H9 (cell line): ENCODE data around the gene ECD. TPM values are rescaled to one million over a fixed set of nuclear protein-coding genes. Genes with fewer than 3 reads are reported as not detected.

Experiments
- DNase-seq: peaks from one replicate; pipeline ENCODE4 v3.0.0-alpha.2; 2017
- H2AFZ ChIP-seq: one replicate; pipeline ENCODE4 v1.6.1; 2013; ENCODE audit warnings: mild to moderate bottlenecking, low read length, control low read depth, moderate library complexity
- H2AK5ac ChIP-seq: 2 replicates; pipeline ENCODE4 v1.6.1; 2013; ENCODE audit warnings: low read length, control low read depth, mixed read lengths; ENCODE audit not compliant: insufficient read length
- H2BK120ac ChIP-seq: one replicate; pipeline ENCODE4 v1.6.1; 2013; ENCODE audit warnings: low read depth, mild to moderate bottlenecking, low read length, control low read depth, inconsistent platforms; ENCODE audit not compliant: poor library complexity, severe bottlenecking
- H2BK12ac ChIP-seq: 2 replicates; pipeline ENCODE4 v1.6.1; 2013; ENCODE audit warnings: low read length, control low read depth, mixed read lengths, low read depth; ENCODE audit not compliant: insufficient read length
- H2BK15ac ChIP-seq: 2 replicates; pipeline ENCODE4 v1.6.1; 2013; ENCODE audit warnings: low read depth, low read length, control low read depth
- H2BK20ac ChIP-seq: one replicate; pipeline ENCODE4 v1.6.1; 2013; ENCODE audit warnings: low read depth, mild to moderate bottlenecking, low read length, control low read depth, inconsistent platforms; ENCODE audit not compliant: poor library complexity, severe bottlenecking
- H2BK5ac ChIP-seq: 2 replicates; pipeline ENCODE4 v1.6.1; 2013; ENCODE audit warnings: low read length, control low read depth, mixed read lengths; ENCODE audit not compliant: insufficient read length
- H3K14ac ChIP-seq: 2 replicates; pipeline ENCODE4 v1.6.1; 2013; ENCODE audit warnings: low read length, control low read depth; ENCODE audit not compliant: insufficient read depth
- H3K18ac ChIP-seq: 2 replicates; pipeline ENCODE4 v1.6.1; 2013; ENCODE audit warnings: low read depth, mild to moderate bottlenecking, mixed read lengths, low read length, control low read depth; ENCODE audit not compliant: insufficient read length
- H3K23ac ChIP-seq: 2 replicates; pipeline ENCODE4 v1.6.1; 2013; ENCODE audit warnings: low read length, control low read depth, mixed read lengths, low read depth; ENCODE audit not compliant: insufficient read length
- H3K23me2 ChIP-seq: 2 replicates; pipeline ENCODE4 v1.6.1; 2013; ENCODE audit warnings: low read depth, mild to moderate bottlenecking, mixed read lengths, low read length, control low read depth; ENCODE audit not compliant: insufficient read length, poor library complexity, severe bottlenecking
- H3K27ac ChIP-seq: 2 replicates; pipeline ENCODE4 v1.5.1; 2013; ENCODE audit warnings: low read length, control low read depth, mixed read lengths, low read depth; ENCODE audit not compliant: insufficient read length
- H3K27me3 ChIP-seq: 2 replicates; pipeline ENCODE4 v1.6.1; 2013; ENCODE audit warnings: low read length, control low read depth, inconsistent platforms; ENCODE audit not compliant: insufficient read depth
- H3K4ac ChIP-seq: 2 replicates; pipeline ENCODE4 v1.6.1; 2013; ENCODE audit warnings: low read depth, mild to moderate bottlenecking, control low read depth, inconsistent platforms, low read length, moderate library complexity
- H3K4me1 ChIP-seq: 2 replicates; pipeline ENCODE4 v1.6.1; 2013; ENCODE audit warnings: low read length, control low read depth, inconsistent platforms; ENCODE audit not compliant: insufficient read depth
- H3K4me2 ChIP-seq: 2 replicates; pipeline ENCODE4 v1.6.1; 2013; ENCODE audit warnings: low read length, control low read depth, mixed read lengths; ENCODE audit not compliant: insufficient read length, insufficient read depth
- H3K56ac ChIP-seq: 2 replicates; pipeline ENCODE4 v1.6.1; 2013; ENCODE audit warnings: low read depth, mild to moderate bottlenecking, mixed read lengths, low read length, control low read depth; ENCODE audit not compliant: insufficient read length
- H3K79me1 ChIP-seq: 2 replicates; pipeline ENCODE4 v1.6.1; 2013; ENCODE audit warnings: low read depth, mild to moderate bottlenecking, moderate library complexity, low read length, control low read depth, inconsistent platforms; ENCODE audit not compliant: insufficient read depth, poor library complexity, severe bottlenecking
- H3K79me2 ChIP-seq: 2 replicates; pipeline ENCODE4 v1.6.1; 2013; ENCODE audit warnings: low read length, control low read depth, inconsistent platforms; ENCODE audit not compliant: insufficient read depth
- H3K9ac ChIP-seq: 2 replicates; pipeline ENCODE4 v1.6.1; 2013; ENCODE audit warnings: low read length, control low read depth, mixed read lengths; ENCODE audit not compliant: insufficient read length; ENCODE audit errors: extremely low read depth
- H3K9me3 ChIP-seq: one replicate; pipeline ENCODE4 v1.6.1; 2013; ENCODE audit warnings: low read depth, low read length, inconsistent platforms; ENCODE audit not compliant: control insufficient read depth
- H3T11ph ChIP-seq: one replicate; pipeline ENCODE4 v1.6.1; 2013; ENCODE audit warnings: mild to moderate bottlenecking, low read length, control low read depth, inconsistent platforms
- H4K20me1 ChIP-seq: one replicate; pipeline ENCODE4 v1.6.1; 2013; ENCODE audit not compliant: control insufficient read depth, insufficient read length, insufficient read depth
- H4K5ac ChIP-seq: 2 replicates; pipeline ENCODE4 v1.6.1; 2013; ENCODE audit warnings: low read depth, mild to moderate bottlenecking, mixed read lengths, low read length, control low read depth; ENCODE audit not compliant: insufficient read length
- H4K8ac ChIP-seq: replicated peaks from 2 replicates; pipeline ENCODE4 v1.6.1; 2013; ENCODE audit warnings: low read length, control low read depth, mixed read lengths, low read depth; ENCODE audit not compliant: insufficient read length
- H4K91ac ChIP-seq: 2 replicates; pipeline ENCODE4 v1.6.1; 2013; ENCODE audit warnings: low read depth, mild to moderate bottlenecking, moderate library complexity, mixed read lengths, low read length, control low read depth; ENCODE audit not compliant: insufficient read length
- H3K27ac Mint-ChIP-seq, 3 experiments: 2 replicates in 2 of 3; 3 replicates in 1 of 3; pipeline ENCODE4 v1.8.0; 2020 to 2021; ENCODE audit warnings: mixed read lengths in 3 of 3, mild to moderate bottlenecking in 1 of 3, moderate library complexity in 1 of 3
- H3K27me3 Mint-ChIP-seq: 2 replicates; pipeline ENCODE4 v1.8.0; 2021; ENCODE audit warnings: low read depth, mild to moderate bottlenecking, moderate library complexity, mixed read lengths
- H3K36me3 Mint-ChIP-seq, 3 experiments: 2 replicates in 2 of 3; 3 replicates in 1 of 3; pipeline ENCODE4 v1.8.0; 2020 to 2021; ENCODE audit warnings: low read depth in 3 of 3, mixed read lengths in 3 of 3; ENCODE audit not compliant: insufficient read depth in 1 of 3
- H3K4me1 Mint-ChIP-seq, 2 experiments: 2 replicates each; pipeline ENCODE4 v1.8.0; 2020; ENCODE audit warnings: mixed read lengths in 2 of 2
- H3K4me3 Mint-ChIP-seq, 2 experiments: 2 replicates in 1 of 2; 3 replicates in 1 of 2; pipeline ENCODE4 v1.8.0; 2020 to 2021; ENCODE audit warnings: mild to moderate bottlenecking in 2 of 2, mixed read lengths in 2 of 2, moderate library complexity in 1 of 2
- H3K9me3 Mint-ChIP-seq, 2 experiments: 2 replicates in 1 of 2; 3 replicates in 1 of 2; pipeline ENCODE4 v1.8.0; 2020; ENCODE audit warnings: mild to moderate bottlenecking in 2 of 2, mixed read lengths in 2 of 2, moderate library complexity in 1 of 2
- WGBS: extraction: QIAGEN DNeasy Blood & Tissue Kit; methylation state at CpG from one replicate; pipeline ENCODE4 v1.1.7; 2013; ENCODE audit warnings: missing lambda C conversion rate, low lambda C conversion rate, mixed read lengths; ENCODE audit not compliant: insufficient read length; ENCODE audit errors: extremely low coverage; 5-methylcytosine and 5-hydroxymethylcytosine counted together
- total RNA-seq: library from RNA; stranded (reverse); gene quantifications from 2 replicates; pipeline ENCODE4 v1.2.1, GENCODE V29; 2021
- TF ChIP-seq, protein P1 (sequence below): fragments of 200-600 bp; sonication (generic); conservative IDR thresholded peaks from 3 replicates; pipeline ENCODE4 v1.8.0; 2021; ENCODE audit warnings: antibody characterized with exemption, mild to moderate bottlenecking

Gene ECD
- total RNA-seq, 1 experiment from 2014 or later: 41.6 TPM

GRCh38 chr10:73099141-73099540 is 68.7 kb downstream of the ECD start:
- H3K18ac ChIP-seq: no peak overlapping the region
- no peak overlapping the region for H3K4ac ChIP-seq
- H2AK5ac ChIP-seq: no peak overlapping the region
- Mint-ChIP-seq H3K36me3 (no peaks in the 10 kb centered on the region), H3K4me3 (no peak overlapping the region), H3K9me3 (no peaks in the 10 kb centered on the region), H3K27ac (no peak overlapping the region), H3K27me3 (no peaks in the 10 kb centered on the region), H3K4me1 (peaks cover 15 to 17% of the 10 kb centered on the region in 2 experiments)
- H2BK120ac ChIP-seq: no peak overlapping the region
- H4K20me1 ChIP-seq: no peaks in the 10 kb centered on the region
- no peak overlapping the region for H4K91ac ChIP-seq
- DNase-seq: no peak
- H3T11ph ChIP-seq: no peak overlapping the region
- no CpG with 5 or more reads among the region's 1 CpG for WGBS
- no peaks in the 10 kb centered on the region for H3K79me1 ChIP-seq
- no peak overlapping the region for H4K8ac ChIP-seq
- H3K56ac ChIP-seq: no peak overlapping the region
- no peak overlapping the region for H3K14ac ChIP-seq
- H2BK12ac ChIP-seq: no peak overlapping the region
- TF ChIP-seq, protein P1, sequence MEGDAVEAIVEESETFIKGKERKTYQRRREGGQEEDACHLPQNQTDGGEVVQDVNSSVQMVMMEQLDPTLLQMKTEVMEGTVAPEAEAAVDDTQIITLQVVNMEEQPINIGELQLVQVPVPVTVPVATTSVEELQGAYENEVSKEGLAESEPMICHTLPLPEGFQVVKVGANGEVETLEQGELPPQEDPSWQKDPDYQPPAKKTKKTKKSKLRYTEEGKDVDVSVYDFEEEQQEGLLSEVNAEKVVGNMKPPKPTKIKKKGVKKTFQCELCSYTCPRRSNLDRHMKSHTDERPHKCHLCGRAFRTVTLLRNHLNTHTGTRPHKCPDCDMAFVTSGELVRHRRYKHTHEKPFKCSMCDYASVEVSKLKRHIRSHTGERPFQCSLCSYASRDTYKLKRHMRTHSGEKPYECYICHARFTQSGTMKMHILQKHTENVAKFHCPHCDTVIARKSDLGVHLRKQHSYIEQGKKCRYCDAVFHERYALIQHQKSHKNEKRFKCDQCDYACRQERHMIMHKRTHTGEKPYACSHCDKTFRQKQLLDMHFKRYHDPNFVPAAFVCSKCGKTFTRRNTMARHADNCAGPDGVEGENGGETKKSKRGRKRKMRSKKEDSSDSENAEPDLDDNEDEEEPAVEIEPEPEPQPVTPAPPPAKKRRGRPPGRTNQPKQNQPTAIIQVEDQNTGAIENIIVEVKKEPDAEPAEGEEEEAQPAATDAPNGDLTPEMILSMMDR: no peak
- H3K4me2 ChIP-seq: no peak overlapping the region
- H2BK5ac ChIP-seq: no peak overlapping the region
- H3K9ac ChIP-seq: no peak overlapping the region
- no peak overlapping the region for H3K27ac ChIP-seq
- no peaks in the 10 kb centered on the region for H3K4me1 ChIP-seq
- H3K23me2 ChIP-seq: peaks cover 7% of the 10 kb centered on the region
- no peaks in the 10 kb centered on the region for H3K9me3 ChIP-seq
- no peak overlapping the region for H2BK20ac ChIP-seq
- no peaks in the 10 kb centered on the region for H3K27me3 ChIP-seq
- H2BK15ac ChIP-seq: no peak overlapping the region
- H3K79me2 ChIP-seq: no peaks in the 10 kb centered on the region
- H4K5ac ChIP-seq: no peak overlapping the region
- H2AFZ ChIP-seq: no peak overlapping the region
- no peak overlapping the region for H3K23ac ChIP-seq
